ENCODE measurements around the gene PRR12.
A peak's percentile ranks its signal among the peaks of the same experiment; 100 is the strongest.

- TF ChIP-seq CTCF (IDR thresholded peaks at IDR 0.05) (peak; percentile 72 to 89 (median 85)), POLR2A (IDR thresholded peaks at IDR 0.05) (no peak)
Measured at GRCh38 chr19:49546825-49547565, 44.0 kb upstream of the PRR12 start.
